Testis (tissue), 3 donors: ENCODE data around the gene EPHX1. TPM values are rescaled to one million over a fixed set of nuclear protein-coding genes. Genes with fewer than 3 reads are reported as not detected.
"Not testable (repeated sequence)": the region's sequence is repeated elsewhere in the genome, so short reads cannot be mapped to it uniquely, and the experiment has no call there.

Source experiments
- DNase-seq: peaks from one replicate; pipeline ENCODE4 v3.0.0-alpha.2; 2019
- H3K27ac ChIP-seq, 2 donors: fragments of 200-600 bp; sonication (generic); one replicate each; pipeline ENCODE4 v1.5.1; 2019
- H3K27me3 ChIP-seq: fragments of 200-600 bp; sonication (generic); one replicate; pipeline ENCODE4 v1.5.1; 2019
- H3K36me3 ChIP-seq: fragments of 200-600 bp; sonication (generic); one replicate; pipeline ENCODE4 v1.5.1; 2017; ENCODE audit warnings: low read depth; ENCODE audit errors: missing control alignments
- H3K4me1 ChIP-seq: fragments of 200-600 bp; sonication (generic); one replicate; pipeline ENCODE4 v1.5.1; 2019
- H3K4me3 ChIP-seq, 2 donors: fragments of 200-600 bp; sonication (generic); one replicate each; pipeline ENCODE4 v1.5.1; 2017 to 2019
- H3K9me3 ChIP-seq: fragments of 200-600 bp; sonication (generic); one replicate; pipeline ENCODE4 v1.5.1; 2017
- POLR2A ChIP-seq: fragments of 450-650 bp; IDR thresholded peaks from one replicate; pipeline ENCODE4 v1.6.1; 2017; ENCODE audit warnings: antibody characterized with exemption, mild to moderate bottlenecking, moderate library complexity
- WGBS, 2 donors: methylation state at CpG; one replicate each; pipeline ENCODE4 v1.1.5; 2018; 5-methylcytosine and 5-hydroxymethylcytosine counted together
- intact Hi-C: fragments of 100-400 bp; cut with DNase I; formaldehyde crosslinking; loops from one replicate; pipeline ENCODE4 v1.15.1; 2023; ENCODE audit warnings: low total_unique reads
- polyA plus RNA-seq: library from polyadenylated mRNA; stranded (reverse); fragments of 350-450 nt; fragmentation: Illumina TruSeq; extraction: RNeasy Lipid Tissue Mini Kit (QIAGEN cat#74804); gene quantifications from one replicate; pipeline ENCODE4 v1.2.3, GENCODE V29; 2014; ENCODE audit warnings: low read depth, low replicate concordance; ENCODE audit not compliant: insufficient read depth
- total RNA-seq, 2 donors: library from RNA; depleted of rRNA; stranded (reverse); fragments of >200 nt; gene quantifications; one replicate each; pipeline ENCODE4 v1.2.3, GENCODE V29; 2016
- TF ChIP-seq, protein P1 (sequence below), 3 experiments: fragments of 450-650 bp in 2 of 3; fragments of 200-600 bp in 1 of 3; sonication (generic) in 1 of 3; IDR thresholded peaks; one replicate each; pipeline ENCODE4 v1.5.1; 2016 to 2019; ENCODE audit warnings: antibody characterized with exemption in 3 of 3, mild to moderate bottlenecking in 2 of 3, moderate library complexity in 1 of 3

EPHX1 gene
- total and polyA plus RNA-seq, 3 donors from 2014 or later, result 145 to 173 (median 161) TPM

DNA sequence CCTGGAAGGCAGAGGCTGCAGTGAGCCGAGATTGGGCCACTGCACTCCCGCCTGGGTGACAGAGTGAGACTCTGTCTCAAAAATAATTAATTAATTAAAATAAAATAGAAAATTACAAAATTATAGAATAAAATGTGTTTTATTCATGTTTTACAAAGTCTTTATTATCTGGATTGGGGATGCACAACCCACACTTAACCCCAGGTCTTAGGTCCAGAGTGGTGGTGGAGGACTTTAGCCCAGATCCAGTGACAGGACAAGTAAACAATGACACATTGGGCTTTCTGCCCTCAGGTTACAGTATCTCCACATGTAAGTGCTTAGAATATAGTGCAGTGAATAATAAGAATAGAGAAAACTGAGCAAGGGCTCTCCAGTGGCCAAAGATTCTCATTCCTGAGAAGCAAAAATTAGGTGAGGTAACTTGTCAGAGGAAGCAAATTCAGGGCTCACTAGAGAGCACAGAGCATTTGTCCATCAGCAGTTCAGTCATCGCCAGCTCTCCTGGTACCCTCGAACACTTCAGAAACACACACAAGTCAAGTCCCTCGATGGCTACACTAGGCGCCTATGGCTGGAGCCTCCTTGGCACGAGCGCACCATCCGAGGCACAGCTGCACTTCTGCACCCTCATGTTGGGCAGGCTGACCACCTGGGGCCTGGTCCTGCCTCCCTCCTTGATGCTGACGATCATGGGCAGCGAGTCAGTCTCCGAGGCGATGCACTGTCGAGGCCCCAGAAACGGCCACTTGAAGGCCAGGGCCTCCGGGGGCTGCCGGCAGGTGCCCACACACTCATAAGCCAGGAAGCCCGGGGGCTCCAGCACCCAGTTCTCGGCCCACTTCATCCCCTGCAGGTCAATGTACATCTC is 76.5 kb downstream of the EPHX1 start:
- Histone ChIP-seq H3K27me3 (no peaks in the 10 kb centered on the region), H3K36me3 (no peaks in the 10 kb centered on the region), H3K9me3 (no peaks in the 10 kb centered on the region), H3K4me3 (no peak overlapping the region), H3K4me1 (peaks cover 9% of the 10 kb centered on the region), H3K27ac (no peak overlapping the region)
- TF ChIP-seq, protein P1, sequence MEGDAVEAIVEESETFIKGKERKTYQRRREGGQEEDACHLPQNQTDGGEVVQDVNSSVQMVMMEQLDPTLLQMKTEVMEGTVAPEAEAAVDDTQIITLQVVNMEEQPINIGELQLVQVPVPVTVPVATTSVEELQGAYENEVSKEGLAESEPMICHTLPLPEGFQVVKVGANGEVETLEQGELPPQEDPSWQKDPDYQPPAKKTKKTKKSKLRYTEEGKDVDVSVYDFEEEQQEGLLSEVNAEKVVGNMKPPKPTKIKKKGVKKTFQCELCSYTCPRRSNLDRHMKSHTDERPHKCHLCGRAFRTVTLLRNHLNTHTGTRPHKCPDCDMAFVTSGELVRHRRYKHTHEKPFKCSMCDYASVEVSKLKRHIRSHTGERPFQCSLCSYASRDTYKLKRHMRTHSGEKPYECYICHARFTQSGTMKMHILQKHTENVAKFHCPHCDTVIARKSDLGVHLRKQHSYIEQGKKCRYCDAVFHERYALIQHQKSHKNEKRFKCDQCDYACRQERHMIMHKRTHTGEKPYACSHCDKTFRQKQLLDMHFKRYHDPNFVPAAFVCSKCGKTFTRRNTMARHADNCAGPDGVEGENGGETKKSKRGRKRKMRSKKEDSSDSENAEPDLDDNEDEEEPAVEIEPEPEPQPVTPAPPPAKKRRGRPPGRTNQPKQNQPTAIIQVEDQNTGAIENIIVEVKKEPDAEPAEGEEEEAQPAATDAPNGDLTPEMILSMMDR (IDR thresholded peaks at IDR 0.05), result no peak
- no peak for TF ChIP-seq POLR2A
- intact Hi-C loops, result no loop called here
- WGBS, 2 donors, result 95 to 96% methylated on average over 13 to 18 of the region's 19 CpGs
- no peak for DNase-seq

DNA sequence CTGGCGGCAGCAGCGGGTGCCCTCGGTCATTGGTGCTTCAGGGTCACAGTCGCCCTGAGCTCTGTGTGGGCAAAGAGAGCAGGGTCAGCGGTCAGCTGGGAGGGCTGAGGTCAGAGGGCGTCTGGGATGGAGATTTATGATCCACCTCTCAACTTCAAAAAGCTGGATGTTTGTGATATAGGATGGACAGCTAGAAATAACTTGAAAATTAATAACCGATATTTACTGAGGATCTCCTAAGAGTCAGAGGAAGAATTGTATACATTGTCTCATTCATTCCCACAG is 77.0 kb downstream of the EPHX1 start:
- DNase-seq, result no peak
- 79 to 88% methylated on average over 4 to 7 of the region's 7 CpGs for WGBS, 2 donors
- H3K27me3 ChIP-seq, result no peaks in the 10 kb centered on the region
- intact Hi-C loops, result no loop called here
- no peaks in the 10 kb centered on the region for H3K9me3 ChIP-seq
- TF ChIP-seq, protein P1 (IDR thresholded peaks at IDR 0.05), result no peak
- TF ChIP-seq POLR2A, result no peak
- no peak overlapping the region for H3K4me3 ChIP-seq
- no peaks in the 10 kb centered on the region for H3K36me3 ChIP-seq
- peaks cover 4% of the 10 kb centered on the region for H3K4me1 ChIP-seq
- H3K27ac ChIP-seq, result no peak overlapping the region

DNA sequence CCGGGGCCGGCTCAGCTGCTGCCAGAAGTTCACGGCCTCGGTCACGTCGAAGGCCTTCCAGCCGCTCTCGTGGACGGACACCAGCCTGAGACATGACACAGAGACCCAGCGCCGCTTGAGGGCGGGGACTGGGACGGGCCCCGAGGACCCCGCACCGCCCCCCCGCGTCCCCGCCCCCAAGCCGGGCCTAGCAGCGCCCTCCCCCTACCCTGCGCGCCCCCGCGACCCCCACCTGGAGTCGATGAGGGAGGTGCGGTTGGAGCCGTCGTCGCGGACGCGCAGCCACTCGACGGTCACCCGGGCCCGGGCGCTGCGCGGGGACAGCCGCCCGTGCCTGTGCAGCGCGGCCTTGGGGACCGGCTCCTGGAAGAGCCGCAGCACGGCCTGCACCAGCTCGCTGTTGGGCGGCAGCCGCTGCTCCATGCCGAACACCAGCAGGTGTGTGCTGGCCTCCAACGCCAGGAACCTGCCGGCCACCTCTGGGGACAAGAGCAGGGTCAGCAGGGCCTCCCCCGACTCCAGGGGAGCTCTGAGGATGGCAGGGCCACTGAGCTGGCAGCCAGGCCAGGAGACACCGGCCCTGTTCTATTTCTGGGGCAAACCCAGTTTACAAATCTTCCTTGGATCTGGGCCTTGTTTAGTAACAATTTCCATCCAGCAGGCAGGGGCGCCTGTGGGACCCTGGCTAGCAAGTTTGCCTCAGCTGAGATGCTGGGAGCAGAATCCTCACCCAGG is 77.8 kb downstream of the EPHX1 start:
- H3K9me3 ChIP-seq, H3K27ac ChIP-seq, H3K36me3 ChIP-seq, intact Hi-C loops, H3K27me3 ChIP-seq, H3K4me1 ChIP-seq, DNase-seq: not testable (repeated sequence)
- 52% methylated on average over 21 of the region's 56 CpGs; no CpG with 5 or more reads in 1 of the 2 donors for WGBS, 2 donors
- peak overlapping the region in 1 of 2 donors; percentile 18 for H3K4me3 ChIP-seq

DNA sequence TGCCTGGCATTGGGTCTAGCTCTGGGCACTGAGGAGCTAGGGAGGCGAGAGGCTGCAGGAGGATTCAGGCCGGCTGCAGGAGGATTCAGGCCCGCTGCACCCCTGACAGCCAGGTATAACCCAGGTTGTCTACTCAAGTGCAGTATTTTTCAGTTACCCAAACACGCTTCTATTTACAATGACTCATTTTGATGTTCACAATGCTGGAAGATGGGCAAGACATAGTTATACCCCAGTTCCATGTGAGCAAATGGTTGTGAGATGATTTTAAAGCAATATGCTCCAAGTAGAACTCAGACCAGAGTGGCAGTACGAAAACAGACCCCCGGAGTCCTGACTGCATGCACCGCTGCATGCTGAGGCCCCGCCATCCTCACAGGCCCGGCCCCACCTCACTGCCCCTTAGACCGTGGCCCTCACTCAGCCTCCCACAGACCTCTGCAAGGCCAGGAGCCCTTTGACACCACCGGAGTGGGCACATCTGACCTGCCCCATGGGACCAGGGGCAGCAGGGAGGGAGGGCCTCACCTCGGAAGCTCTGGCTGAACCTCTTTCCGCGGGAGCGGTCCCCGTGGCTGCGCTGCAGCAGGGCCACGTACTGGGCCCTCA is 78.5 kb downstream of the EPHX1 start:
- intact Hi-C loops, result no loop called here
- no peak for DNase-seq
- no peaks in the 10 kb centered on the region for H3K9me3 ChIP-seq
- 73 to 83% methylated on average over 4 to 17 of the region's 18 CpGs for WGBS, 2 donors
- TF ChIP-seq POLR2A, result no peak
- TF ChIP-seq, protein P1 (IDR thresholded peaks at IDR 0.05), result no peak
- no peaks in the 10 kb centered on the region for H3K27me3 ChIP-seq
- no peaks in the 10 kb centered on the region for H3K36me3 ChIP-seq
- H3K4me1 ChIP-seq, result peaks cover under 1% of the 10 kb centered on the region
- no peak overlapping the region for H3K27ac ChIP-seq
- no peak overlapping the region for H3K4me3 ChIP-seq

DNA sequence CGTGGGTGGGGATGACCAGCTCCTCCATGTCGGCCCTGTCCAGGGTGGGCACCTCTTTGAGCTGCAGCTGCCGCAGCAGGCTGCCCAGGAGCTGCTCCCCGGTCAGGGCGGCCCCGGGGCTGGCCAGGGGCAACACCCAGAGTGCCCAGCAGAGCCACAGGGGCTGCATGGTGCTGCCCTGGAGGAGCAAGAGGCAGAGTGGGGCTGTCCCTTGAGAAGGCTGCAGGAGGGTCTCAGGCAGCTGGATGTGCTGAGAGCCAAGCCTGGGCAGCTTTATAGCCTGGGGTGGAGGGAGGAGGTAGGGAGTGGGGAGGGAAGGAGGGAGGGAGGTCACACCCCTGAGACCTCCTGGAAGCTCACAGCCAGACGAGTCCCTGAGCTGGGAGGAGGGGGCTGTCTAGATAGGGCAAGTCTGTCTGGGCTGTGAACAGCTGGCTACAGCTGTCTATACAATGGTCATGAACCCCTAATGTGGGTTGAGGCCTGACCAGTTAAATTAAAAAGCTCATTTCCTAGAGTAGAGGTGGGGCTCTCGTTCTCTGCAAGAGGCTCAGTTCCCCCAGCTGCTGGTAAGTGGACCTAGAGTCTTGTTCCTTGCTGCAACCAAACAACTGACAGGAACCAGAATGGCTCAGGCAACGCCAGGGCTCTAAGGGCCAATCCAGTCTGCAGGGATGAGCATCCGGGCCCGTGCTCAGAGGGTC is 79.1 kb downstream of the EPHX1 start, which contains the start of gene LEFTY1:
LEFTY1 (minus strand) TSS at position 249 of the 704 bp plus-strand sequence; CDS start at position 169, 80 bp downstream.
- Histone ChIP-seq H3K4me3 (no peak within 1 kb of the TSS), H3K4me1 (no peaks in the 10 kb centered on the region), H3K36me3 (no peaks in the 10 kb centered on the region), H3K27ac (no peak within 1 kb of the TSS), H3K9me3 (no peaks in the 10 kb centered on the region), H3K27me3 (no peaks in the 10 kb centered on the region)
- 44 to 68% methylated on average over 2 to 9 of the region's 11 CpGs for WGBS, 2 donors
- DNase-seq, result no peak
- intact Hi-C loops, result no loop called here
- TF ChIP-seq, protein P1 (IDR thresholded peaks at IDR 0.05), result no peak
- TF ChIP-seq POLR2A, result no peak
